Suprapubic skin (tissue), 4 donors: ENCODE measurements around the gene MN1. TPM values are rescaled to one million over a fixed set of nuclear protein-coding genes. Genes with fewer than 3 reads are reported as not detected.
"Not testable (repeated sequence)": the region's sequence is repeated elsewhere in the genome, so short reads cannot be mapped to it uniquely, and the experiment has no call there.

ENCODE experiments used
- DNase-seq, 2 donors: peaks; one replicate each; pipeline ENCODE4 v3.0.0-alpha.2; 2019; ENCODE audit warnings: low spot score in 2 of 2
- H3K27ac ChIP-seq: fragments of 200-600 bp; sonication (generic); one replicate; pipeline ENCODE4 v1.5.1; 2019
- H3K27me3 ChIP-seq: fragments of 200-600 bp; sonication (generic); one replicate; pipeline ENCODE4 v1.5.1; 2019
- H3K36me3 ChIP-seq: fragments of 200-600 bp; sonication (generic); one replicate; pipeline ENCODE4 v1.5.1; 2019
- H3K4me1 ChIP-seq: fragments of 200-600 bp; sonication (generic); one replicate; pipeline ENCODE4 v1.5.1; 2019
- H3K4me3 ChIP-seq: fragments of 200-600 bp; sonication (generic); one replicate; pipeline ENCODE4 v1.5.1; 2019; ENCODE audit warnings: mild to moderate bottlenecking
- H3K9me3 ChIP-seq: fragments of 200-600 bp; sonication (generic); one replicate; pipeline ENCODE4 v1.5.1; 2019
- CTCF ChIP-seq, 2 donors: fragments of 200-600 bp in 1 of 2; fragments of 450-650 bp in 1 of 2; sonication (generic) in 1 of 2; IDR thresholded peaks; one replicate each; pipeline ENCODE4 v1.5.1; 2016 to 2019; ENCODE audit warnings: antibody characterized with exemption in 2 of 2, mild to moderate bottlenecking in 1 of 2, moderate library complexity in 1 of 2
- EP300 ChIP-seq: sonication (generic); formaldehyde crosslinking; IDR thresholded peaks from one replicate; pipeline ENCODE4 v1.6.1; 2017; ENCODE audit warnings: antibody characterized with exemption
- POLR2A ChIP-seq, 2 donors: fragments of 450-650 bp; IDR thresholded peaks; one replicate each; pipeline ENCODE4 v1.6.1; 2017; ENCODE audit warnings: antibody characterized with exemption in 2 of 2, mild to moderate bottlenecking in 2 of 2, moderate library complexity in 2 of 2
- POLR2AphosphoS5 ChIP-seq, 3 donors: sonication (generic); formaldehyde crosslinking; IDR thresholded peaks; one replicate each; pipeline ENCODE4 v1.6.1; 2017; ENCODE audit warnings: antibody characterized with exemption in 3 of 3
- WGBS: methylation state at CpG from one replicate; pipeline ENCODE4 v1.1.5; 2018; 5-methylcytosine and 5-hydroxymethylcytosine counted together
- total RNA-seq, 4 donors: library from RNA; depleted of rRNA; stranded (reverse); fragments of >200 nt; gene quantifications; one replicate each; pipeline ENCODE4 v1.1.0, GENCODE V29; 2016

Gene MN1
- total RNA-seq, 4 donors from 2014 or later = 1.7 to 6.5 (median 4.1) TPM

- no peaks in the 10 kb centered on the region for H3K9me3 ChIP-seq
- WGBS = 93% methylated on average over 8 of the region's 8 CpGs
- no peak overlapping the region for H3K4me3 ChIP-seq
- no peaks in the 10 kb centered on the region for H3K36me3 ChIP-seq
- TF ChIP-seq CTCF (IDR thresholded peaks at IDR 0.05) = no peak
- TF ChIP-seq POLR2AphosphoS5 (IDR thresholded peaks at IDR 0.05) = no peak
- no peak for TF ChIP-seq EP300
- no peak for TF ChIP-seq POLR2A (IDR thresholded peaks at IDR 0.05)
- no peaks in the 10 kb centered on the region for H3K27me3 ChIP-seq
- H3K4me1 ChIP-seq = peaks cover 36% of the 10 kb centered on the region
- H3K27ac ChIP-seq = no peak overlapping the region
- DNase-seq = peak in 1 of 2 donors; percentile 30
Observed at GRCh38 chr22:27746918-27747317, 54.6 kb downstream of the MN1 start.

GRCh38 chr22:27745809-27746208 is 55.7 kb downstream of the MN1 start:
- Histone ChIP-seq H3K36me3 (no peaks in the 10 kb centered on the region), H3K27ac (no peak overlapping the region), H3K27me3 (no peaks in the 10 kb centered on the region), H3K9me3 (no peaks in the 10 kb centered on the region), H3K4me1 (peaks cover 29% of the 10 kb centered on the region), H3K4me3 (no peak overlapping the region)
- WGBS = 98% methylated on average over 7 of the region's 7 CpGs
- DNase-seq = no peak
- no peak for TF ChIP-seq POLR2A (IDR thresholded peaks at IDR 0.05)
- no peak for TF ChIP-seq POLR2AphosphoS5 (IDR thresholded peaks at IDR 0.05)

DNA sequence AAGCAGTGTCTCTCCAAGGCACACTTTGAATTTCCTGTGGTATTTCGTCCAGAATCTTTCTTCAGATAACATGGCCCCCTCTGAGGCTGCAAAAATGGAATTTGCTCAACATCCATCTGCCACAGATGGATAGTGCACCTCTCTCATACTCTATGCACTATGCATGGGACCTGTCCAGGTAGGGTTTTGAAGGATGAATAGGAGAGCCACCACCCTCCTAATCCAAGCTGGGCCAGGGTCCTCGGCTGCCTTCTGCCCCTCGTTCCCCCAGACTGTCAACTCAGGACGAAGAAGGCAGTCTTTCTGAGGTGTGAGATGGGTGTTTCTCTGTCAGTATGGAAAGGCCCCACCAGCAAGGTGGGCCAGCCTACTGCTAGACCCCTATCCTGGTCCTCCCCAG is 56.4 kb downstream of the MN1 start:
- 91% methylated on average over 4 of the region's 4 CpGs for WGBS
- TF ChIP-seq EP300 = no peak
- peak in 1 of 2 donors; percentile 26 for DNase-seq
- peaks cover 22% of the 10 kb centered on the region for H3K4me1 ChIP-seq
- H3K27me3 ChIP-seq = no peaks in the 10 kb centered on the region
- no peaks in the 10 kb centered on the region for H3K9me3 ChIP-seq
- no peak overlapping the region for H3K4me3 ChIP-seq
- no peaks in the 10 kb centered on the region for H3K36me3 ChIP-seq
- no peak overlapping the region for H3K27ac ChIP-seq

DNA sequence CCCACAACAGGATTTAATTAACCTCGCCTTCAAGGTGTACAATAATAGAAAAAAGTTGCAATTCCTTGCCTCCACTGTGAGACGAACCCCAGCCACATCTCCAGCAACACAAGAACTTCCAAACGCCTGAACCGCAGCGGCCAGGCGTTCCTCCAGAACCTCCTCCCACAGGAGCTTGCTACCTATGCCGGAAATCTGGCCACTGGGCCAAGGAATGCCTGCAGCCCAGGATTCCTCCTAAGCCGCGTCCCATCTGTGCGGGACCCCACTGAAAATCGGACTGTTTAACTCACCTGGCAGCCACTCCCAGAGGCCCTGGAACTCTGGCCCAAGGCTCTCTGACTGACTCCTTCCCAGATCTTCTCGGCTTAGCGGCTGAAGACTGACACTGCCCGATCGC is 57.5 kb downstream of the MN1 start:
- H3K27me3 ChIP-seq, H3K4me3 ChIP-seq, H3K27ac ChIP-seq, H3K9me3 ChIP-seq, H3K36me3 ChIP-seq: not testable (repeated sequence)
- WGBS = 82% methylated on average over 15 of the region's 15 CpGs
- peaks cover 12% of the 10 kb centered on the region for H3K4me1 ChIP-seq
- DNase-seq = peak in 1 of 2 donors; percentile 15

- Histone ChIP-seq H3K27ac (no peak overlapping the region), H3K36me3 (no peaks in the 10 kb centered on the region), H3K4me3 (no peak overlapping the region), H3K27me3 (no peaks in the 10 kb centered on the region), H3K9me3 (no peaks in the 10 kb centered on the region), H3K4me1 (no peaks in the 10 kb centered on the region)
- TF ChIP-seq EP300 (no peak), CTCF (IDR thresholded peaks at IDR 0.05) (no peak), POLR2A (IDR thresholded peaks at IDR 0.05) (no peak), POLR2AphosphoS5 (IDR thresholded peaks at IDR 0.05) (no peak)
- WGBS = 77% methylated on average over 3 of the region's 3 CpGs
- DNase-seq = no peak
Observed at GRCh38 chr22:27740202-27740748, 61.3 kb downstream of the MN1 start.

GRCh38 chr22:27737521-27737920 is 64.0 kb downstream of the MN1 start:
- H3K27me3 ChIP-seq = no peaks in the 10 kb centered on the region
- no peaks in the 10 kb centered on the region for H3K36me3 ChIP-seq
- WGBS = 96% methylated on average over 4 of the region's 4 CpGs
- H3K4me1 ChIP-seq = no peaks in the 10 kb centered on the region
- H3K4me3 ChIP-seq = no peak overlapping the region
- H3K9me3 ChIP-seq = no peaks in the 10 kb centered on the region
- DNase-seq = no peak
- no peak overlapping the region for H3K27ac ChIP-seq
- TF ChIP-seq CTCF (IDR thresholded peaks at IDR 0.05) (no peak), POLR2A (IDR thresholded peaks at IDR 0.05) (no peak), POLR2AphosphoS5 (IDR thresholded peaks at IDR 0.05) (no peak), EP300 (no peak)

- H3K4me3 ChIP-seq = no peak overlapping the region
- H3K9me3 ChIP-seq = no peaks in the 10 kb centered on the region
- no peaks in the 10 kb centered on the region for H3K4me1 ChIP-seq
- 95% methylated on average over 3 of the region's 4 CpGs for WGBS
- DNase-seq = peak in 1 of 2 donors; percentile 36
- H3K27ac ChIP-seq = no peak overlapping the region
- no peaks in the 10 kb centered on the region for H3K36me3 ChIP-seq
- TF ChIP-seq EP300 = no peak
- TF ChIP-seq POLR2AphosphoS5 (IDR thresholded peaks at IDR 0.05) = no peak
- TF ChIP-seq POLR2A (IDR thresholded peaks at IDR 0.05) = no peak
- no peak for TF ChIP-seq CTCF (IDR thresholded peaks at IDR 0.05)
- H3K27me3 ChIP-seq = no peaks in the 10 kb centered on the region
Observed at GRCh38 chr22:27734066-27734465, 67.5 kb downstream of the MN1 start.
